GM12878 (cell line): ENCODE measurements around the gene ISCU. TPM values are rescaled to one million over a fixed set of nuclear protein-coding genes. Genes with fewer than 3 reads are reported as not detected.

Source experiments
- ATAC-seq: fragments of 200-7000 bp; cut with Tn5 transposase; 3 replicates; pipeline ENCODE4 v1.9.1; 2020; ENCODE audit warnings: mild to moderate bottlenecking, moderate library complexity
- BruUV-seq: library from RNA; stranded (reverse); fragments of 400-500 nt; replicated peaks from 2 replicates; lab custom pipeline; 2021; lab: Mats Ljungman, UMichigan
- CTCF ChIA-PET: fragments of 300-600 bp; sonication (Branson Sonifier 250); formaldehyde crosslinking; extraction: SDS; loops from one replicate; lab custom pipeline; 2021; ENCODE audit warnings: inconsistent platforms; lab: Yijun Ruan, JAX
- POLR2A ChIA-PET: fragments of 350-600 bp; formaldehyde crosslinking; extraction: SDS; loops from one replicate; lab custom pipeline; 2021; ENCODE audit warnings: inconsistent platforms; lab: Charles Lee
- RAD21 ChIA-PET: fragments of 300-600 bp; sonication (Branson Sonifier 250); formaldehyde crosslinking; loops from one replicate; lab custom pipeline; 2023; ENCODE audit warnings: antibody characterized with exemption; ENCODE audit not compliant: unreplicated experiment; lab: Charles Lee
- SMC1A ChIA-PET: fragments of 300-600 bp; sonication (Branson Sonifier 250); formaldehyde crosslinking; loops from one replicate; lab custom pipeline; 2023; ENCODE audit not compliant: unreplicated experiment, uncharacterized antibody; lab: Charles Lee
- DNase-seq: peaks from one replicate; pipeline ENCODE4 v3.0.0-alpha.2; 2011; ENCODE audit warnings: low read depth, low spot score
- FAIRE-seq: peaks from 3 replicates; lab custom pipeline; 2011; peaks lifted over from hg19 to GRCh38; lab: Jason Lieb, UNC
- H2AFZ ChIP-seq: 2 replicates; pipeline ENCODE4 v1.6.0; 2011; ENCODE audit warnings: low read depth, low read length, control low read depth; ENCODE audit not compliant: control insufficient read depth
- H3K27ac ChIP-seq: 2 replicates; pipeline ENCODE4 v1.5.1; 2011; ENCODE audit warnings: control low read depth; ENCODE audit not compliant: control insufficient read depth, insufficient read depth
- H3K27me3 ChIP-seq, 2 experiments: replicated peaks in 1 of 2; 2 replicates each; pipeline versions ENCODE4 v1.6.0 to v1.6.1; 2011; ENCODE audit warnings: low read length in 1 of 2; ENCODE audit not compliant: control insufficient read depth in 2 of 2, insufficient read depth in 2 of 2
- H3K36me3 ChIP-seq, 2 experiments: 2 replicates each; pipeline ENCODE4 v1.5.1; 2011; ENCODE audit warnings: low read length in 1 of 2; ENCODE audit not compliant: control insufficient read depth in 2 of 2, insufficient read depth in 2 of 2
- H3K4me1 ChIP-seq: 2 replicates; pipeline ENCODE4 v1.6.1; 2011; ENCODE audit warnings: mild to moderate bottlenecking, low read length, moderate library complexity, mixed read lengths; ENCODE audit not compliant: control insufficient read depth, insufficient read depth
- H3K4me2 ChIP-seq: 2 replicates; pipeline ENCODE4 v1.6.0; 2011; ENCODE audit warnings: control low read depth; ENCODE audit not compliant: control insufficient read depth, insufficient read depth
- H3K4me3 ChIP-seq: fragments of 200-600 bp; sonication (generic); 2 replicates; pipeline ENCODE4 v1.5.1; 2016
- H3K79me2 ChIP-seq: 2 replicates; pipeline ENCODE4 v1.6.0; 2011; ENCODE audit warnings: low read length; ENCODE audit not compliant: control insufficient read depth, insufficient read depth
- H3K9ac ChIP-seq: 2 replicates; pipeline ENCODE4 v1.8.0; 2011; ENCODE audit warnings: low read length, control low read depth, mixed read lengths; ENCODE audit not compliant: control insufficient read depth, insufficient read depth
- H3K9me3 ChIP-seq: replicated peaks from 3 replicates; pipeline ENCODE4 v1.5.1; 2011; ENCODE audit warnings: mild to moderate bottlenecking, low read length; ENCODE audit not compliant: control insufficient read depth, insufficient read depth
- H4K20me1 ChIP-seq: 2 replicates; pipeline ENCODE4 v1.6.0; 2011; ENCODE audit not compliant: control insufficient read depth, insufficient read depth
- CTCF ChIP-seq, 3 experiments: IDR thresholded peaks in 2 of 3; conservative IDR thresholded peaks in 1 of 3; 2 replicates each; pipeline ENCODE4 v1.5.1; 2011; ENCODE audit warnings: low read depth in 3 of 3, low read length in 3 of 3, mild to moderate bottlenecking in 3 of 3, control low read depth in 2 of 3, moderate library complexity in 2 of 3, inconsistent platforms in 1 of 3, mixed read lengths in 1 of 3; ENCODE audit not compliant: control insufficient read depth in 2 of 3, insufficient read depth in 1 of 3; ENCODE audit errors: extremely low read depth in 1 of 3
- MLLT1 ChIP-seq: fragments of 450-650 bp; IDR thresholded peaks from 2 replicates; pipeline ENCODE4 v1.6.1; 2016; ENCODE audit warnings: mild to moderate bottlenecking
- POLR2AphosphoS5 ChIP-seq: IDR thresholded peaks from 2 replicates; pipeline ENCODE4 v1.6.1; 2011; ENCODE audit warnings: mild to moderate bottlenecking, low read length, inconsistent platforms
- ZNF274 ChIP-seq: IDR thresholded peaks from one replicate; pipeline ENCODE4 v1.8.0; 2011; ENCODE audit not compliant: insufficient read length, insufficient read depth
- WGBS: methylation state at CpG from one replicate; pipeline ENCODE4 v1.1.6; 2016; ENCODE audit warnings: low lambda C conversion rate; ENCODE audit not compliant: insufficient replicate concordance, insufficient coverage; ENCODE audit errors: missing lambda C conversion rate; 5-methylcytosine and 5-hydroxymethylcytosine counted together
- in situ Hi-C: fragments of 300-500 bp; cut with MboI; formaldehyde crosslinking; loops from 9 replicates; pipeline ENCODE4 v1.14.3; 2018; ENCODE audit warnings: mixed read lengths
- intact Hi-C: fragments of 100-400 bp; cut with micrococcal nuclease; formaldehyde crosslinking; loops from one replicate; pipeline ENCODE4 v1.14.2; 2022; ENCODE audit not compliant: unreplicated experiment
- polyA plus RNA-seq, 11 experiments: library from polyadenylated mRNA; depleted of rRNA in 4 of 11; unstranded in 6 of 11; stranded (reverse) in 5 of 11; fragments of >200 nt; fragmentation: Nextera tagmentation in 4 of 11; fragmentation: Illumina TruSeq in 1 of 11; extraction: Ambion mirVana in 4 of 11; extraction: Trizol in 1 of 11; gene quantifications; 1 replicate in 1 of 11; 2 replicates in 10 of 11; pipeline versions ENCODE4 v1.2.1 to v1.2.3, GENCODE V29; 2011 to 2016; ENCODE audit warnings: inconsistent platforms in 2 of 11, missing spikeins in 2 of 11, low read depth in 1 of 11
- total RNA-seq, 4 experiments: library from RNA; depleted of rRNA in 3 of 4; stranded (reverse); fragments of >200 nt in 3 of 4; fragmentation: Illumina TruSeq in 1 of 4; extraction: Trizol in 1 of 4; gene quantifications; 2 replicates each; pipeline versions ENCODE4 v1.2.1 to v1.2.3, GENCODE V29; 2013 to 2021

The ISCU gene
- total and polyA plus RNA-seq, 10 of the 15 experiments (the other 5 are each of a cell fraction or from before 2014, with no cell fraction given), result 32.8 to 260 (median 127) TPM

- ChIA-PET RAD21 (interaction anchor here (0.7 to 23.0 kb wide), 5 partner anchors 10 to 75 kb away, joined by 3 to 633 read pairs (median 14); partner anchors contain the start of gene SELPLG), POLR2A (interaction anchor here (0.7 to 2.4 kb wide), 6 partner anchors 11 to 65 kb away, joined by 3 to 18 read pairs (median 6); no protein-coding TSS in a partner anchor), CTCF (interaction anchor here (0.9 to 21.5 kb wide), 7 partner anchors 12 to 76 kb away, joined by 3 to 866 read pairs (median 5); no protein-coding TSS in a partner anchor), SMC1A (interaction anchor here (0.9 to 26.5 kb wide), 5 partner anchors 22 to 125 kb away, joined by 3 to 718 read pairs (median 8); partner anchors contain the start of gene SELPLG)
- no peak overlapping the region for H2AFZ ChIP-seq
- H3K9ac ChIP-seq, result peak overlapping the region; percentile 99
- H3K27ac ChIP-seq, result peak overlapping the region; percentile 98
- in situ Hi-C loops, result loop anchor here (5.0 kb wide), 1 partner anchor 393 kb away; no protein-coding TSS in a partner anchor
- intact Hi-C loops, result loop anchor here (5.0 kb wide), 2 partner anchors 148 to 393 kb away; no protein-coding TSS in a partner anchor
- no TSS peak for BruUV-seq
- no peaks in the 10 kb centered on the region for H3K9me3 ChIP-seq
- H3K36me3 ChIP-seq, result peaks cover 0 to 26% of the 10 kb centered on the region in 2 experiments; a peak in 2 of 4 replicates
- H3K4me1 ChIP-seq, result peaks cover 16% of the 10 kb centered on the region
- 2% methylated on average over 3 of the region's 3 CpGs for WGBS
- ATAC-seq (no peak), FAIRE-seq (no peak), DNase-seq (no peak)
- H3K4me2 ChIP-seq, result peak overlapping the region; percentile 95
- no peaks in the 10 kb centered on the region; the same call in 1 of the 2 replicates for H4K20me1 ChIP-seq
- peaks cover 89% of the 10 kb centered on the region for H3K79me2 ChIP-seq
- no peaks in the 10 kb centered on the region for H3K27me3 ChIP-seq
- peak overlapping the region; percentile 85 for H3K4me3 ChIP-seq
- TF ChIP-seq ZNF274, result no peak
- TF ChIP-seq POLR2AphosphoS5, result peak; percentile 19
- TF ChIP-seq MLLT1, result no peak
- TF ChIP-seq CTCF (IDR thresholded peaks at IDR 0.05 in 2 of 3, conservative IDR thresholded peaks at IDR 0.05 in 1 of 3; ENCODE audit: control insufficient read depth in 2 of 3, extremely low read depth in 1 of 3, insufficient read depth in 1 of 3, low read depth in 3 of 3, low read length in 3 of 3), result peak in 2 of 3 experiments; percentile 10 to 13; a peak in 1 of 6 replicates
Measured at GRCh38 chr12:108559748-108560147, 2.6 kb upstream of the ISCU start.
